Amniotic stem cell (primary cell): ENCODE measurements around the gene SUSD6.
"Not testable (repeated sequence)": the region's sequence is repeated elsewhere in the genome, so short reads cannot be mapped to it uniquely, and the experiment has no call there.

Experiments used
- DNase-seq: peaks from one replicate; lab custom pipeline; 2025; lab: John Stamatoyannopoulos, UW

The SUSD6 gene

DNA sequence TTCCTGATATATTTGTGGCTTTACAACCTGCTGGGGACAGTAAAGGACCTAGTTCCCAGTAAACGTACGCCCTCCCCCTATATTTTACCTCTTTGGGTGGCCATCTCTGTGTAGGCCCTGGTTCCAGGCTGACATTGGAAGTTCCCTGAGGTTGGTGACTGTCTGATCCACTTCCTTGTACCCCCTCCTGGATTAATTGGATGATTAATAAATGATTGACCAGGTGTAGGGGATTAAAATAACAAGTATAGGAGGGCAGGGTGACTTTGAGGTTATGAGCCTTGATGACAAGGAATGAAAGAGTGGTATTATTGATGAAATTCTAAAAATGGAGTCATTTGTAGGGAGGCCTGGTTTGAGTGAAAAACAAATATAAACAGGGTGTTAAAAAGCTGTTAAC, 9.6 kb downstream of the SUSD6 start:
- no peak for DNase-seq

DNA sequence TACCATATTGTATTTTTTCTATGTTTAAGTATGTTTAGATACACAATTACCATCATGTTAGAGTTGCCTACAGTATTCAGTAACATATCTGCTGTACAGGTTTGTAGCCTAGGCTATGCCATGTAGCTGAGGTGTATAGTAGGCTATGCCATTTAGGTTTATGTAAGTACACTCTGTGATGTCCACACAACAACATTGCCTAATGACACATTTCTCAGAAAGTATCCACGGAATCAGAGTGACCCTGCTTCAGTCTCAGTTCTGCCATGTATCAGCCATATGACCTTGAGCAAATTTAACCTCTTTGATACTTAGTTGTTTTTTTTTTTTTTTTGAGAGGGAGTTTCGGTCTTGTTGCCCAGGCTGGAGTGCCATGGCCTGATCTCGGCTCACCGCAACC, 12.7 kb downstream of the SUSD6 start:
- no peak for DNase-seq

DNA sequence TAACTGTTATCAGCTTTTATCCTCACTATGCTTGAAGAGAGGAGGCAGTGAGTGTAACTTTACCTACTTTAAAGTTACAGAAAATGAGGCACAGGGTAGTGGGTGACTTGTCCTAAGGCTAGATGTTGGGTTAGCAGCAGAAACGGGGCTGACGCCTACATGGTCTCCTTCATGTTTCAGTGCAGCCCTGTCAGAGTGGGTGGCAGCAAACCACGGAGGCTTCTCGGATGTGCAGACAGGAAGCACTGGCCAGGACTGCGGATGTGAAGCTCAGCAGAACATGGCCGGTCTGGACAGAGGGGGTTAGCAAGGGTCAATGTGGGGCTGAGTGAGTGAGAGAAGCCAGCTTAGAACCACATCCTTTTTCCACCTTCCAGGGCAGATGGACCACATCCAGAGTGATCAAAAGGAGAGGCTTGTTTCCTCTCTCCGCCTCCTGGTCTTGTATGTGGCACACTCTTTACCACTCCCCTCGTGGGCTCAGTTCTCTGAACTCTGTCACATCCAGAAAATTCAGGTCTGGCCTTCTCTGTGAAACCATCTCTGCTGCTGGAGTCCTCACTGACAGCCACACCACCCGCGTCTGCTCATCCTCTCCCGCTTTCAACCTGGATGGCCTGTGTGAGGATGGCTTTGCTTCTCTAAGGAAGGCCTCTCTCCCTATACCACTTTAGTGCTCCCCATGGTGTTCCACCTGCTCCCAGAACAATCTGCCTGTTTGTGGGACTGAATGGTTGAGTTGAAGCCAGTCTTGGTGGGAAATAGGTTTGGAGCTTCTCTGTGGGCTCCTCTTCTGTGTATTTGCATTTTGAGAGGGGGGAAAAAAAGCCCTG, 14.1 kb downstream of the SUSD6 start:
- DNase-seq = no peak

DNA sequence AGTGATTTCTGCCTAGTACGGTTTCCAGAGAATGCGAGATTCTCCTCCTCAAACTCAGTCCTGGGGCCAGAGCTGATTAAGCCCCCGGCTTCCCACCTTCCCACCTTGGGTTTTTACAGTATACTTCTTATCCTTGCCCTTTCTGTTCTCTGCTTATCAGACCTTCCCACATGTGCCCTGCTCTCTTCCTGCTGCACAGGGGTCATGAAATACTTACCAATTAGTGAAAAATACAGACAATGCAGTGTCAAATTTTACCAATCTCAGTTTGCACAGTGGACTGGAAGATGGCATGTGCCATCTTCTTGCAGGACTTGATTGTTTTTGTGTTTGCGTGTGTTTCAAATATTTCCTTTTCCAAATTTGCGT, 14.7 kb downstream of the SUSD6 start:
- DNase-seq = no peak

DNA sequence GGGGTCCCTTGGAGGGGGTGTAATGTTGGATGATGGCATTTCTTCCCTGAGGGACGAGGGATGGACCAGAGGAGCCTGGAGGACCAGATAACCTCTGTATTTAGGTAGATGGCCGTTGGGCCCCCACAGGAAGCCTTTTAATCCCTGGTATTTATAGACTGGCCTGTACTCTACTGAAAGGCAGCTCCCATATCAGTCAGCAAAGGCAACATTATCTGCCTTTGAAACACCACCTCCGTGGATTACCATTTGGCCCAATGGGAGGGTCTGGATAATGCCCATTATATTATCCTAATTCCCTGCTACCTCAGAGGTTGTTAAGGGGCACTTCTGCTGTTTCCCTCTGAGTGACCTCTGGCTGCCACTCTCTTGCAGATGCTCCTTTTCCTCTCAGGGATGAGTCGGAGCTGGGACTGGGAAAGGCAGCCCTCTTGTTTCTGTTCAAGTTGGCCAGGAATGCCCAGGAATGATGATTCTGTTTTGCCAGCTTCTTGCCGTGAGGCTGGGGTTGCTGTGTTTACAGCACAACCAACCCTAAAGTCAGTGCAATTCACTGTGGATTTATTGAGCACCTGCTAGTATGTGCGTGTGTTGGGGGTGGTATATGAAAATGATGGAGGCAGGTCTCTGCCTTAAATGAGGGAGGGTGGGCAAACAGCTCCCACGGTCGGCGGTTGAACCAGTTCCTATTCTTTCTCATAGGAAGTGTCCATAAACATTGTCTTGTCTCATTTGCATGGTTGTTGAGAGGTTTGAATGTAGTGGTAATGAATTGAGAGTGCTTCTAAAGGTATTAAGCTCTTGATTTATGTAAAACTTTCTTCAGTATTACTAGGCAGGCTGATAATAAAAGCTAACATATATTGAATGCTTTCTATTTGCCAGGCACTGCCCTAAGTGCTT, 18.1 kb downstream of the SUSD6 start:
- no peak for DNase-seq

DNA sequence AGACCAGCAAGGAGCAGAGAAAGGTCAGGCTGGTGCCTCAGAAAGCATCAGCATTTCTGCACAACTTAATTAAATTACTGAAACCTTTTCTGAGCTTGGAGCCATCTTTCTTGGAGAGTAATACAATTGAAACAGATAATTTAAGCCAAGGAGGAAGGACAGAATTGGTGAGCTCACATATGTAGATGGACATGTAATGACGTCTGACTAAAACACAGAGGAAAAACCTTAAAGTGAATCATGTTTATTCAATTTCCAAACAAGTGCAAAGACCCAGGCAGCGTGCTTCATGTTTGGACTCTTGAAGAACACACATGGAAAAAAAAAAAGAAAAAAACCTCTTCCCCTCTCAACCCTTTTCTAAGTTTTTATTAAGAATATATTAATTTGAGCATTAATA, 19.0 kb downstream of the SUSD6 start:
- no peak for DNase-seq

DNA sequence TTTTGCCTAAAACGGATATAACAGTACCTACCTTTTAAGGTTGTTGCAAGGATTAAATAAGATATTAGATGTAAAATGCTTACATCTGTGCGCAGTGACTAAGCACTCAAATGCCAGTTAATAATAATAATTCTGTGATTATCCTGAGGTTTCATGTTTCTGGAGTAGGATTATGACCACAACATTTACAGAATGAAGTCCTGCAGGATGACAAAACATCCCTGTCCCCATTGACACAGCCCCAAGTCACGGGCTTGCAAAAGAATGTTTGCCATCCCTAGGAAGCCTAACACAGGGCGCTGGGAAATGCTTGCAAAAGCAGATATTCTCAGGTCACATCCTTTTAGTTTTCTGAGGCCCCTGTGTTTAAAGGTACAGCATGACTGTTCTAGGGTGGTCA, 20.1 kb downstream of the SUSD6 start:
- DNase-seq = no peak

DNA sequence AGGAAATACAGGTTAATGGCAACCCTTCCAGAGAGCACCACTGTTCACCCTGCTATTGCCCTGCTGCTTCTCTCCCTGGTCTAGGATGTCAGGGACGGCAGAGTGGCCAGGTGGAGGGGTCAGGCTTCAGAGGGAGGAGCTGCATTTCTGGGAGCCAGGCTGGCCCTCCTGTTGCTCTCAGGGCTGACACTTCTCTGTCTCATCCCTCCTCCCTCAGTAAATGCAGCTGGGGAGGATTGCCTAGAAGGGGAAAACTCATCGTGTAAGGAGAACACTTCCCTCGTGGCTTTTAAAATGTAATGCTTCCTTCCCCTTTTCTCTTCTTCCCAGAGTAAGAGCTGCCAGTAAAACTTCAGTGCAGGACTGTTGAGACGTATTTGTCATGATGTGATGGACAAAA, 20.8 kb downstream of the SUSD6 start:
- no peak for DNase-seq

DNA sequence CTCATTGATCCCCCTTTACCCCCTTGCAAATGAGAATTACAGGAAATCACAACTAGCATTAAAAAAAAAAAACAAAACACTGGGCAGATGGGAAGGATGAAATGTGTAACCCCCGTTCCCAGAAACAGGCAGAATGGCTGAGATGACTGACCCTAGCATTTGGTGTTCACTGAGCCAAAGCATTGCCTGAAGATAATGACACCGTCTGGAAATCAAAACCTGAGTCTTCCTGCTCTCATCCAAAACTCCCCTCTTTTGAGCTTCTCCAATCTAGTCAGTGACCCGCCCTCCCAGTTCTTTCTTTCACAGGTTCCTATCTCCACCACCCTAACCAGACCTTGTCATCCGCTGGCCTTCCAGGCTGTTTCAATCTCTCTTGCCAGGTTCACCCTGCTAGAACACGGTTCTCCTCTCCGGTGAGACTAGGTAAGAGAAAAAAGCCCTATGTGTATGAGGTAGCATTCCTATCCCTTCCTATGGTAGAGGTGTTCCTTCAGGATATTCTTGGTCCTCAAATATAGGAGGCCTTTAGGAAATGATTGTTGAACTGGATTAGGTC, 21.3 kb downstream of the SUSD6 start:
- DNase-seq = no peak

DNA sequence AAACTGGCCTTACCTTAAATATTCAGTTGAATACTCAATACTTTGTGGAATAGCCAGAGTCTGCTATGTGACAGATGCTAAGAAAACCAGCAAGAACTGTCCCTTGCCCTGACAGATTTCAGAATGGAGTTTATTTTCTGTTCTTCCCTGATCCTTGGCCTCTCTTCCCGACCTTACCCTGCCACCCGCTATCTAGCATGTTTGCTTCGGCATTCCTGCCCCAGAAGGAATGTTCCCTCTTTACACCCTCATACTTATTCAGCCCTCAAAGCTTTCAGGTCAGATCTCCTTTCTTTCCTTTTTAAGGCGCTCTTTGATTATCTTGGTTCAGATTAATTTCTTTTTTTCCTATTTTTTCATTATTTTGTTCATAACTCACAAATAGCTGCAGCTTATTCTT, 21.8 kb downstream of the SUSD6 start:
- no peak for DNase-seq

DNA sequence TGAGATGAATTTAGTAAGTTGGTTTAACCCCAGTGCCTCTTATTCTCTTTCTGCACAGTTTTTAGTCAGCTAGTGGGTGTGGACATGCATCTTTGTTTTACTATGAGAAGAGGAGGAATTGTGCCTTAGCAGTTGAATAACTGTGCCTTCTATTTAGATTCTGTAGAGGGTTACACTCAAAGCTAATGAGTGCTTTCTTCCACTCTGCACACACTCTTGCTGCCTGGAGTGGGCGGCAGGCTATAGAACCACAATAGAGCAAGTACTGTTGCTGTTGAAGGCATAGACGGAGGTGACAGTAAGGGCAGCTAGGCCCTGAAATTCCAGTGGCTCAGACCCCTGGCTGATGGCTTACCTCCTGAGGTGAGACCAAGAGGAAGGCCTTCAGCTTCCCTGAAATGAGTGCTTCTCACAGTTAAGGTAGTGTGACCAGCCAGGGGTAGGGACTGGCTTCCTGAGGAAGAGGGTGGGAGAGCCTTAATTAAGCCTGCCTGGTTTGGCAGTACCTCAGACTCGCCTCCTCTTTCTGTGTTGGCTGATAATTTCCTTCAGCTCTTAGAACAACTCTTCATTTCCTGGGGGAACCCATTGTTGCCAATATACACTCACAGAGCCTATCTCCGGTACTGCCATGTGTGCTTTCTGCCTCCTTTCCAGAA, 24.7 kb downstream of the SUSD6 start:
- no peak for DNase-seq

DNA sequence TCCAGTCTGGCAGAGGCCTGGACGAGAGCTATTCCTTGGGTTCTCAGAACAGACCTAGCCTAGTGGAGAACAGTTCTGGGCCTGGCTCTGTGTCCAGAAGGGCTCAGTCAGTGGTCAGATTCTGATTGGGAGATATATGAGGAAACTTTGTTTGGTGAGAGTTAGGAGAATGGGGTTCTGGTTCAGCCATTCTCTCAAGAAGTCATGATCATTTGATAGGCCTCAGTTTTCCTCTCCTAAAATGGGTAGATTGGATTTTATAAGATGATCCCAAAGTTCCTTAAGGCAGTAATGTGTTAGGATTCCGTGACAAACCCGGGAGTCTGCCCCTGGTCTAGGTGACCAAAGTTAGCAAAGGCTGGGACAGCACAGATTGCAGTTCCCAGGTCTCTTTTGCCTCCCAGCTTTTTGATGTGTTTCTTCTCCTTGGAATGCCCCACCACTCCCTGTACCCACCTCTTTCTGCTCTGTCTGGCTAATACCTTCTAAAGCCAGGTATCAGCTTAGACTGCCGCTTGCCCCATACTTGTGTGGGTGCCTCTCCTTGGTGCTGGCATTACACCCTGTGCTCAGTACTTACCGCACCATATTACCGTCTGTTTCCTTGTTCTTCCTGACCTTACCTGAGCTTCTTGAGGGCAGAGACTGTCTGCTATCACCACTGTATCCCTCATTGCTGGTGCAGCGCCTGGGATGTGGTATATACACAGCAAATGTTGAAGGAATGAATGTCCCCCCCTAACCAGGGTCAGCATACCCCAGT, 25.5 kb downstream of the SUSD6 start:
- no peak for DNase-seq

DNA sequence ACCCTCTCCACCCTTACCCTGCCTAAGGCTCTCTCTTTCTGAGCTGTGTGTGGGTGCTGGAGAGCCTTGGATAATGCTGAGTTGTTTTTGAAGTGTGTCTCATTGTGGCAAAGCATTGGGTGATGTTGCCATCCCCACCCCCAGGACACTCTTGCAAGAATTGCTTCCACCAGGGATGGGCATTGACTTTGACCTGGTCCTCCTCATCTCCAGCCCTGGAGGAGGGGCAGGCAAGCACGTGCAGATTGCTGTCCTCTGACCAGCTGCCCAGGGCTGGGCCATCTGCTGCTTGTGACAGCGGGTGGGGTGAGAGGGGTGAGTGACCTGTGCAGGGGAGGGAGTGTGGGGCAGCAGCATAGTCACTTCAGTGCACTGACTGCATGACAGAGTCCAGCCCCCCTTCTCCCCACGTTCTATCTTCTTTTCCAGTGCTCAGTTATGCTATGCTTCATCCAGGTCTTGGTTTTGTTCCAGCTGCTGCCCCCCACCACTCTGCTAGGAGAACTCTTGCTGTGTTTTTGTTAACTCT, 26.2 kb downstream of the SUSD6 start:
- no peak for DNase-seq

DNA sequence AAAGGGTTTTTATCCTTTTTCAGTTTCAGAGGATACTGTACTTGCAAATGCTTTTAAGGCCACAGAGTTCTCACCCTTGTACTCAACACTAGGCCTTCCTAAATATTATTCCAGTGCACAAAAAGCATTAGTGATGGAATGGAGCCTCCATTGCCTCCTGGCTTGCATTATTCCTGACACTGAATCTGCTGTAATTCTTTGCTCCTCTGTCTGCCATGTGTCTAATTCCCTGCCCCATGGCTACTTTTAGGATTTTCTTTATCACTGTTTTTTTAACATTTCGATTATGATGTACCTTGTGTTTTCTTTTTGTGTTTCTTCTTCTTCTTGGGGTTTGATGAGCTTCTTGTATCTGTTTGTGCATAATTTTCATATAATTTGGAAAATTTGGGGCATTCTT, 29.5 kb downstream of the SUSD6 start:
- no peak for DNase-seq

DNA sequence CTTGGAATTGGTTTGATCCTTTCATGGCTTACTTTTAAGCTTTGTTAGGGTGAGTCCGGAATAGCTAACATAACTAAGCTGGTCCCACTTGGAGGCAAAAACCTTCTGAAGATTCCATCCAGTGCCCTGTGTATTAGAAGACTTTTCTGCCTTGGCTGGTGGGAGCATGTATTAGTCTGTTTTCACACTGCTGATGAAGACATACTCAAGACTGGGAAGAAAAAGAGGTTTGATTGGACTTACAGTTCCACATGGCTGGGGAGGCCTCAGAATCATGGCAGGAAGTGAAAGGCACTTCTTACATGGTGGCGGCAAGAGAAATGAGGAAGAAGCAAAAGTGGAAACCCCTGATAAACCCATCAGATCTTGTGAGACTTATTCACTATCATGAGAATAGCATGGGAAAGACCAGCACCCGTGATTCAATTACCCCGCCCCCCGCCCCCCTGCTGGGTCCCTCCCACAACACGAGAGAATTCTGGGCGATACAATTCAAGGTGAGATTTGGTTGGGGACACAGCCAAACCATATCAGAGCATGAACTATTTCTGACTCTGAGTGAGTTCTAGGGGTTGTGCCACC, 30.9 kb downstream of the SUSD6 start:
- DNase-seq = not testable (repeated sequence)

DNA sequence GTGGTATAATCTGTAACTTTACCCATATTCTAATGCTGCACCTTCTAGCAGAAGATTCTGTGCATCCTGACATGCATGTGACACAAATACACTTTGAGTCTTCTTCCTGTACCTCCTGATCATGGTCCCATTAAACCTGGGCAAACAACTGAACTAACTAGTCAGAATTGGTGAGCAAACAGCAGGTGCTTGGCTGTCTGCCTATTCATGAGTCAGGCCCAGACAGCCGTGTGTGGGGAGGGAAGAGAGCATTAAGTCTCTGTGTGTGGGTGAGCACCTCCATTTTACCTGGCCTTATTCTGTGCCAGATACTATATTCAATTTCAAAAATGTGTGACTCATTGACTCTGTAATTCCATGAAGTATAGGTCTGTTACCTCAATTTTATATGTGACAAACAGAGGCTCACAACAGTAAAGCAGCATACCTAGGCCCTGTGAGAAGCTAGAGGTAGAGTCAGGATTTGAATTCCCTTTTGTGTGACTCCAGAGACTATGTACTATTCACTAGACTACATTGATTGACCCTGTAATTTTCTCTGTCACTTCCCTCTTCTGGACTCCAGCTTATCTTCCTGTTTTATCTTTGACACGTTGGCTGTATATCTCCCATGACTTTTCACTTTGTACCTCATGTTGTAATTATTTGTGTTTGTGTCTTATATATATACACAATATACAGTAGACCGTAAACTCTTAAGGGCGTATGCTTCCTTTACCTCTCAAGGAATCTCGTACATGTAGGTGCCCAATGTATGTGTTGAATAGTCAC, 32.2 kb downstream of the SUSD6 start:
- no peak for DNase-seq

DNA sequence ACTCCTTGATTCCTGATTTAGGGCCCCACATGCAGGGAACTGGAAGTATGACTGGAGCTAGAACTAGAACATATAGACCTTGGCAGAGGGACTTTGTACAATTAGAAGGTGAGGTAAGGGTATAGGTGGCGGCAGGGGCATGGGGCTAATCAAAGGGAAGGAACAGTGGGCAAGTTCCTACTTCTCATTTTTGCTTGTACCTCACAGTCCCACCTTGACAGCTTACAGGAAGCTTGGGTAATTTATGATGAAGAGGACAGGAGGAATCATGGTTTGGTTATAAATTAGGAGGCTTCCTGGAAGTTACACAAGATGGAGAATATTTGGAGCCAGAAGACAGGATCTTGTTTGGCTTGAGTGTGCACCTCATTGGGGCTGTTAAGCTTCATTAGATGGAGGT, 33.4 kb downstream of the SUSD6 start:
- no peak for DNase-seq

DNA sequence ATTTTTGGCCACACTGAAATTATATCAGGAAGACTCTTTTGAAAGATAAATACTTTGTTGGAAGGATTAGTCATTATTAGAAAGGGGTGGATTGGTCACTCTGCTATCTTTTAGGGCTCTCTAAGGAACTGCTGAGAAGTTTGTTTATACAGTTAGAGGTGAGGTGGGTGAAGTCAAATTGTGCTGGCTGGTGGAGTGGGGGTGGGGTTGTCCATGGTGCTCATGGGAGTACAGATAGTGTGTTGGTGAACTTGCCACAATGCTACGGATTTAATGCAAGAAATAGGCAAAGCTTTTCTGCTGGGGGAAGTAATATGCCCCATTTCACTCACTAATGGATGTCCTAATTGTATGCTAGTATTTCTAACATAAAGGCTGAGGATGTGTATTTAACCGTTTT, 35.8 kb downstream of the SUSD6 start:
- DNase-seq = no peak

DNA sequence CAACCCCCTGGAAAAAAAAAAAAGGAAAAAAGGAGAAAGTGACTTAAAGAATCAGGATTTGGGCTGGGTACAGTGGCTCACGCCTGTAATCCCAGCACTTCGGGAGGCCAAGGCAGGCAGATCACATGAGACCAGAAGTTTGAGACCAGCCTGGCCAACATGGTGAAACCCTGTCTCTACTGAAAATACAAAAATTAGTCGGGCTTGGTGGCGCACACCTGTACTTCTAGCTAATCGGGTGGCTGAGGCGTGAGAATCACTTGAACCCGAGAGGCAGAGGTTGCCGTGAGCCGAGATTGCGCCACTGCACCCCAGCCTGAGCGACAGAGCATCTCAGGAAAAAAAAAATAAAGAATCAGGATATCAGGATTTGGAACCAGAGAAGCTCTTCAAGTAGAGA, 36.2 kb downstream of the SUSD6 start:
- not testable (repeated sequence) for DNase-seq
